ENCODE measurements around the gene ARHGAP33.

The ARHGAP33 gene

GRCh38 chr19:35740423-35741202 lies 34.8 kb upstream of the ARHGAP33 start:
- DNase-seq (ENCODE audit: low spot score): peak; percentile 99

GRCh38 chr19:35741203-35741515 lies 34.2 kb upstream of the ARHGAP33 start:
- no peak for DNase-seq (ENCODE audit: low spot score)

- DNase-seq (ENCODE audit: low spot score): no peak
Observed at GRCh38 chr19:35742121-35742724, 33.1 kb upstream of the ARHGAP33 start, which contains the start of gene IGFLR1. TSS of gene IGFLR1 (minus strand) at chr19:35742452. CDS start at chr19:35741180, 1,272 bp downstream.

GRCh38 chr19:35743640-35744429 lies 31.5 kb upstream of the ARHGAP33 start:
- no peak for DNase-seq (ENCODE audit: low spot score)

- DNase-seq (ENCODE audit: low spot score): peak; percentile 88
Observed at GRCh38 chr19:35744430-35745327, 30.7 kb upstream of the ARHGAP33 start.

GRCh38 chr19:35745328-35746086 lies 29.9 kb upstream of the ARHGAP33 start, which contains the start of the genes PSENEN and U2AF1L4:
TSS of gene PSENEN (plus strand) at chr19:35745651. CDS start at chr19:35745931, 280 bp downstream.
TSS of gene U2AF1L4 (minus strand) at chr19:35745418. CDS start at chr19:35745391, 27 bp downstream.
- DNase-seq (ENCODE audit: low spot score): peak; percentile 98

GRCh38 chr19:35746087-35746462 lies 29.3 kb upstream of the ARHGAP33 start:
- no peak for DNase-seq (ENCODE audit: low spot score)

- no peak for DNase-seq (ENCODE audit: low spot score)
Observed at GRCh38 chr19:35746531-35746930, 28.8 kb upstream of the ARHGAP33 start.

- peak; percentile 99 for DNase-seq (ENCODE audit: low spot score)
Observed at GRCh38 chr19:35748106-35749020, 27.0 kb upstream of the ARHGAP33 start, which contains the start of gene LIN37. TSS of gene LIN37 (plus strand) at chr19:35748576. CDS start at chr19:35748725, 149 bp downstream.

- DNase-seq (ENCODE audit: low spot score): no peak
Observed at GRCh38 chr19:35750167-35750566, 25.2 kb upstream of the ARHGAP33 start.

GRCh38 chr19:35751839-35752745 lies 23.3 kb upstream of the ARHGAP33 start:
- DNase-seq (ENCODE audit: low spot score): no peak

GRCh38 chr19:35752746-35753350 lies 22.5 kb upstream of the ARHGAP33 start:
- no peak for DNase-seq (ENCODE audit: low spot score)

GRCh38 chr19:35753634-35754369 lies 21.6 kb upstream of the ARHGAP33 start:
- no peak for DNase-seq (ENCODE audit: low spot score)

GRCh38 chr19:35754370-35755130 lies 20.8 kb upstream of the ARHGAP33 start:
- no peak for DNase-seq (ENCODE audit: low spot score)

- DNase-seq (ENCODE audit: low spot score): no peak
Observed at GRCh38 chr19:35755131-35755549, 20.2 kb upstream of the ARHGAP33 start.

- peak; percentile 65 for DNase-seq (ENCODE audit: low spot score)
Observed at GRCh38 chr19:35755550-35756376, 19.6 kb upstream of the ARHGAP33 start.
